Measurements from ENCODE around the gene PTPRN. TPM values are rescaled to one million over a fixed set of nuclear protein-coding genes. Genes with fewer than 3 reads are reported as not detected.

PTPRN gene
- total and polyA plus RNA-seq, 2 experiments from 2014 or later, result 5.1 to 22.1 TPM

DNA sequence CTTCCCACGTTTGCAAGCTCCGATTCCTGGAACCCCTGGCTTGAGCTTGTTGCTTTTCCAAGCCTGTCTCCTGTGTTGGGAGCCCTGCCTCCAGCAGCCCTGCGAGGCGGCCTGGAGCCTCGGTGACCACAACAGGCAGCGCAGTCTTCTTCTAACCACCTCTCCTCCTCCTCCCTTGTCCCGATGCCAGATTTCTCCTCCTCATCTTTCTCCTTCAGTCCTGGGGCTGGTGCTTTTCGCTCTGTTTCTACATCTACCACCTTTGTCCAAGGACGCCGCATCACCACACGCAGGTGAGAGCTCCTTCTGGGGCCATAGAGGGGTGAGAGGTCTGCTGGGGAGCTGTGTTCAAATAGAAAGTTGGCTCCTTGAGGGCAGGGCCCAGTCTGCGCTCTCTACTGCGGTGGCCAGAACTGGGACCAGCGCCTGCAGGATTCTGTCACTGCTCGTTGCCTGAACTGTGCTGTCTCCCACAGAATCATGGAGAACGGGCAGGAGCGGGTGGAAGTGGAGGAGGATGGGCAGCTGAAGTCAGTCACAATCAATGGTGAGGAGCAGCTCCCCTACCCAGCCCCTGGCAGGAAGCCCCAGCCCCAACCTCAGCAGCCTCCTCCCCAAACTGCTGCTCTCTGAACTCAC is 26.1 kb downstream of the PTPRN start:
- Histone ChIP-seq H3K4me3 (no peak overlapping the region), H4K20me1 (replicated peaks; ENCODE audit: insufficient read depth) (no peaks in the 10 kb centered on the region; the same call in 1 of the 2 replicates), H3F3A (replicated peaks; ENCODE audit: low read depth) (no peaks in the 10 kb centered on the region), H3K4me1 (ENCODE audit: insufficient read depth) (peaks cover 18% of the 10 kb centered on the region), H3K79me2 (replicated peaks; ENCODE audit: insufficient read depth) (no peaks in the 10 kb centered on the region), H3K27me3 (ENCODE audit: insufficient read depth) (no peaks in the 10 kb centered on the region), H3K36me3 (ENCODE audit: insufficient read depth) (no peaks in the 10 kb centered on the region; the same call in 1 of the 2 replicates), H3K27ac (ENCODE audit: low read depth) (no peak overlapping the region), H3K9me2 (ENCODE audit: insufficient read depth) (no peaks in the 10 kb centered on the region), H3K4me2 (no peak overlapping the region), H2AFZ (no peak overlapping the region)
- TF ChIP-seq CREB1 (CRISPR knock-in tag; IDR thresholded peaks at IDR 0.05; ENCODE audit: low read depth) (no peak), CTCF (conservative IDR thresholded peaks at IDR 0.05; ENCODE audit: low read depth in 2 of 2) (no peak), NANOG (IDR thresholded peaks at IDR 0.05; ENCODE audit: borderline replicate concordance) (no peak), ZNF331 (CRISPR knock-in tag; IDR thresholded peaks at IDR 0.05; ENCODE audit: low read depth) (no peak), JUNB (IDR thresholded peaks at IDR 0.05; ENCODE audit: unreplicated experiment) (no peak), ETS1 (IDR thresholded peaks at IDR 0.05) (no peak), EZH2phosphoT487 (IDR thresholded peaks at IDR 0.05; ENCODE audit: unreplicated experiment) (no peak), REST (IDR thresholded peaks at IDR 0.05; ENCODE audit: unreplicated experiment) (no peak), POLR2AphosphoS5 (IDR thresholded peaks at IDR 0.05; ENCODE audit: low read depth) (no peak), EZH2 (IDR thresholded peaks at IDR 0.05; ENCODE audit: low read depth, unreplicated experiment) (no peak), STAT1 (IDR thresholded peaks at IDR 0.05; ENCODE audit: unreplicated experiment) (no peak), ZNF462 (CRISPR knock-in tag; IDR thresholded peaks at IDR 0.05) (no peak), ZNF114 (CRISPR knock-in tag; IDR thresholded peaks at IDR 0.05) (no peak)
- Mint-ChIP-seq H3K27me3 (ENCODE audit: insufficient read depth, low read depth, poor library complexity) (peaks cover 6% of the 10 kb centered on the region), H3K27ac (no peak overlapping the region), H3K4me1 (peaks cover 31% of the 10 kb centered on the region), H3K36me3 (ENCODE audit: low read depth) (peaks cover 11% of the 10 kb centered on the region; the same call in 2 of the 3 replicates), H3K9me3 (no peaks in the 10 kb centered on the region), H3K4me3 (no peak overlapping the region)
- DNase-seq (ENCODE audit: low spot score) (no peak), ATAC-seq (no peak)

All from GM23338 (cell line).